Panc1 (cell line): ENCODE measurements around the gene DEFB118. TPM values are rescaled to one million over a fixed set of nuclear protein-coding genes. Genes with fewer than 3 reads are reported as not detected.

ENCODE experiments used
- ATAC-seq: fragments of 200-7000 bp; cut with Tn5 transposase; 2 replicates; pipeline ENCODE4 v1.9.1; 2020; ENCODE audit warnings: mild to moderate bottlenecking, moderate library complexity
- BruUV-seq: library from RNA; stranded (reverse); fragments of 400-500 nt; replicated peaks from 2 replicates; lab custom pipeline; 2021; lab: Mats Ljungman, UMichigan
- CTCF ChIA-PET: fragments of 300-600 bp; sonication (Branson Sonifier 250); formaldehyde crosslinking; loops from one replicate; lab custom pipeline; 2022; ENCODE audit warnings: antibody characterized with exemption; lab: Charles Lee
- POLR2A ChIA-PET: fragments of 300-600 bp; sonication (Branson Sonifier 250); formaldehyde crosslinking; loops from one replicate; lab custom pipeline; 2022; ENCODE audit warnings: antibody characterized with exemption; lab: Charles Lee
- DNase-seq: peaks from one replicate; pipeline ENCODE4 v3.0.0-alpha.2; 2010; ENCODE audit warnings: low read depth, low spot score
- H3K27ac ChIP-seq: 2 replicates; pipeline ENCODE4 v1.5.1; 2011; ENCODE audit warnings: mild to moderate bottlenecking, low read length, inconsistent platforms
- H3K27me3 ChIP-seq: fragments of 200-500 bp; sonication (Bioruptor generic); 2 replicates; pipeline ENCODE4 v1.6.0; 2014; ENCODE audit warnings: low read length, inconsistent platforms; ENCODE audit not compliant: control insufficient read depth, insufficient read depth
- H3K36me3 ChIP-seq: fragments of 200-500 bp; sonication (Bioruptor generic); 2 replicates; pipeline ENCODE4 v1.5.1; 2014; ENCODE audit warnings: inconsistent platforms, mild to moderate bottlenecking, low read length, moderate library complexity; ENCODE audit not compliant: control insufficient read depth, insufficient read depth
- H3K4me1 ChIP-seq: 2 replicates; pipeline ENCODE4 v1.5.1; 2011; ENCODE audit warnings: inconsistent platforms, mild to moderate bottlenecking, low read length, moderate library complexity; ENCODE audit not compliant: control insufficient read depth, insufficient read depth
- H3K4me3 ChIP-seq, 2 experiments: 2 replicates each; pipeline ENCODE4 v1.5.1; 2011 to 2012; ENCODE audit warnings: low read depth in 2 of 2, low read length in 2 of 2, mild to moderate bottlenecking in 2 of 2, inconsistent platforms in 1 of 2, moderate library complexity in 1 of 2
- H3K9me3 ChIP-seq: fragments of 200-500 bp; sonication (Bioruptor generic); 2 replicates; pipeline ENCODE4 v1.5.1; 2014; ENCODE audit warnings: low read depth, mild to moderate bottlenecking, inconsistent platforms, low read length, moderate library complexity; ENCODE audit not compliant: control insufficient read depth, insufficient read depth
- POLR2AphosphoS5 ChIP-seq: IDR thresholded peaks from 2 replicates; pipeline ENCODE4 v1.6.1; 2012; ENCODE audit warnings: mild to moderate bottlenecking, low read depth, low read length, moderate library complexity
- SIN3A ChIP-seq: IDR thresholded peaks from 2 replicates; pipeline ENCODE4 v1.6.1; 2012; ENCODE audit warnings: low read depth, mild to moderate bottlenecking, low read length, moderate library complexity, borderline replicate concordance; ENCODE audit not compliant: insufficient read depth
- TCF7L2 ChIP-seq: IDR thresholded peaks from 2 replicates; pipeline ENCODE4 v1.6.1; 2011; ENCODE audit warnings: mild to moderate bottlenecking, low read depth, low read length, inconsistent platforms
- in situ Hi-C: cut with HindIII; loops from 2 replicates; pipeline ENCODE4 v1.10.0; 2016; ENCODE audit warnings: low sequenced_read_pairs, low pct_unique_long_range_greater_than_20kb
- intact Hi-C: fragments of 100-400 bp; cut with micrococcal nuclease; formaldehyde crosslinking; loops from one replicate; pipeline ENCODE4 v1.10.0; 2022; ENCODE audit not compliant: unreplicated experiment
- total RNA-seq: library from RNA; stranded (reverse); gene quantifications from one replicate; pipeline ENCODE4 v1.2.1, GENCODE V29; 2021; ENCODE audit not compliant: unreplicated experiment
- TF ChIP-seq, protein P1 (sequence below), 2 experiments: IDR thresholded peaks; 2 replicates each; pipeline ENCODE4 v1.6.1; 2011 to 2012; ENCODE audit warnings: low read depth in 2 of 2, control low read depth in 1 of 2, low read length in 1 of 2, mild to moderate bottlenecking in 1 of 2, moderate library complexity in 1 of 2; ENCODE audit not compliant: insufficient read depth in 1 of 2
- TF ChIP-seq, protein P2 (sequence below): fragments of 450-650 bp; IDR thresholded peaks from 2 replicates; pipeline ENCODE4 v1.5.1; 2017; ENCODE audit warnings: mild to moderate bottlenecking

The DEFB118 gene
- total RNA-seq, 1 experiment from 2014 or later, result not detected

GRCh38 chr20:31403886-31404285 is 35.5 kb downstream of the DEFB118 start:
- H3K27me3 ChIP-seq, result peaks cover 8% of the 10 kb centered on the region; the same call in 1 of the 2 replicates
- H3K36me3 ChIP-seq, result no peaks in the 10 kb centered on the region
- no peak overlapping the region for H3K27ac ChIP-seq
- ATAC-seq (no peak), DNase-seq (no peak)
- no peak for TF ChIP-seq SIN3A
- TF ChIP-seq, protein P1, sequence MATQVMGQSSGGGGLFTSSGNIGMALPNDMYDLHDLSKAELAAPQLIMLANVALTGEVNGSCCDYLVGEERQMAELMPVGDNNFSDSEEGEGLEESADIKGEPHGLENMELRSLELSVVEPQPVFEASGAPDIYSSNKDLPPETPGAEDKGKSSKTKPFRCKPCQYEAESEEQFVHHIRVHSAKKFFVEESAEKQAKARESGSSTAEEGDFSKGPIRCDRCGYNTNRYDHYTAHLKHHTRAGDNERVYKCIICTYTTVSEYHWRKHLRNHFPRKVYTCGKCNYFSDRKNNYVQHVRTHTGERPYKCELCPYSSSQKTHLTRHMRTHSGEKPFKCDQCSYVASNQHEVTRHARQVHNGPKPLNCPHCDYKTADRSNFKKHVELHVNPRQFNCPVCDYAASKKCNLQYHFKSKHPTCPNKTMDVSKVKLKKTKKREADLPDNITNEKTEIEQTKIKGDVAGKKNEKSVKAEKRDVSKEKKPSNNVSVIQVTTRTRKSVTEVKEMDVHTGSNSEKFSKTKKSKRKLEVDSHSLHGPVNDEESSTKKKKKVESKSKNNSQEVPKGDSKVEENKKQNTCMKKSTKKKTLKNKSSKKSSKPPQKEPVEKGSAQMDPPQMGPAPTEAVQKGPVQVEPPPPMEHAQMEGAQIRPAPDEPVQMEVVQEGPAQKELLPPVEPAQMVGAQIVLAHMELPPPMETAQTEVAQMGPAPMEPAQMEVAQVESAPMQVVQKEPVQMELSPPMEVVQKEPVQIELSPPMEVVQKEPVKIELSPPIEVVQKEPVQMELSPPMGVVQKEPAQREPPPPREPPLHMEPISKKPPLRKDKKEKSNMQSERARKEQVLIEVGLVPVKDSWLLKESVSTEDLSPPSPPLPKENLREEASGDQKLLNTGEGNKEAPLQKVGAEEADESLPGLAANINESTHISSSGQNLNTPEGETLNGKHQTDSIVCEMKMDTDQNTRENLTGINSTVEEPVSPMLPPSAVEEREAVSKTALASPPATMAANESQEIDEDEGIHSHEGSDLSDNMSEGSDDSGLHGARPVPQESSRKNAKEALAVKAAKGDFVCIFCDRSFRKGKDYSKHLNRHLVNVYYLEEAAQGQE (IDR thresholded peaks at IDR 0.05; ENCODE audit: insufficient read depth in 1 of 2, low read depth in 2 of 2, low read length in 1 of 2), result no peak
- TF ChIP-seq POLR2AphosphoS5, result no peak
- TF ChIP-seq TCF7L2, result no peak
- TF ChIP-seq, protein P2, sequence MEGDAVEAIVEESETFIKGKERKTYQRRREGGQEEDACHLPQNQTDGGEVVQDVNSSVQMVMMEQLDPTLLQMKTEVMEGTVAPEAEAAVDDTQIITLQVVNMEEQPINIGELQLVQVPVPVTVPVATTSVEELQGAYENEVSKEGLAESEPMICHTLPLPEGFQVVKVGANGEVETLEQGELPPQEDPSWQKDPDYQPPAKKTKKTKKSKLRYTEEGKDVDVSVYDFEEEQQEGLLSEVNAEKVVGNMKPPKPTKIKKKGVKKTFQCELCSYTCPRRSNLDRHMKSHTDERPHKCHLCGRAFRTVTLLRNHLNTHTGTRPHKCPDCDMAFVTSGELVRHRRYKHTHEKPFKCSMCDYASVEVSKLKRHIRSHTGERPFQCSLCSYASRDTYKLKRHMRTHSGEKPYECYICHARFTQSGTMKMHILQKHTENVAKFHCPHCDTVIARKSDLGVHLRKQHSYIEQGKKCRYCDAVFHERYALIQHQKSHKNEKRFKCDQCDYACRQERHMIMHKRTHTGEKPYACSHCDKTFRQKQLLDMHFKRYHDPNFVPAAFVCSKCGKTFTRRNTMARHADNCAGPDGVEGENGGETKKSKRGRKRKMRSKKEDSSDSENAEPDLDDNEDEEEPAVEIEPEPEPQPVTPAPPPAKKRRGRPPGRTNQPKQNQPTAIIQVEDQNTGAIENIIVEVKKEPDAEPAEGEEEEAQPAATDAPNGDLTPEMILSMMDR, result no peak
- no peaks in the 10 kb centered on the region for H3K9me3 ChIP-seq
- H3K4me3 ChIP-seq, result no peak overlapping the region
- ChIA-PET POLR2A (no interaction called here), CTCF (no interaction called here)
- in situ Hi-C loops, result no loop called here
- BruUV-seq, result no TSS peak
- intact Hi-C loops, result no loop called here
- H3K4me1 ChIP-seq, result no peaks in the 10 kb centered on the region

DNA sequence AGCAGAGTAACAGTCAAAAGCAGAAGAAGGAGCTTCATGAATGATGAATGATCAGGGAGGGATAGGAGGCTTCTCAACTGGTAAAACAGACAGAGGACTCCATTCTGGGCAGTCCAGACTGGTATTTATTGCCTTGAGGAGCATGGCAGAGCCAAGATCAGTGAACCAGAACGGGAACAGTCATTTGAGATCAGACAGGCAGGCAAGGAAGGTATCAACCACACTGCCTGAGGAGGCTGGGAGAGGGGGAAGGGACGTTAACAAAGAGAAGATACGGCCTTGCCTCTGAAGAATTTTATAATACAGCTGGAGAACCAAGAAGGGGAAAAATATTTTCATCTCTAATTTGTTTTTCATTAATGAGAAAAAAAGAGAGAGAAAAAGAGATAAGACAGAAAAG is 37.7 kb downstream of the DEFB118 start, which contains the start of gene DEFB121:
Gene DEFB121 (minus strand): TSS at position 101 of the 400 bp plus-strand sequence. CDS start 63 bp downstream, at position 38.
- H3K9me3 ChIP-seq, result no peaks in the 10 kb centered on the region
- no peak for TF ChIP-seq TCF7L2
- no peak for TF ChIP-seq POLR2AphosphoS5
- TF ChIP-seq, protein P2, result no peak
- TF ChIP-seq, protein P1 (IDR thresholded peaks at IDR 0.05; ENCODE audit: insufficient read depth in 1 of 2, low read depth in 2 of 2, low read length in 1 of 2), result no peak
- no peak for TF ChIP-seq SIN3A
- BruUV-seq, result no TSS peak
- H3K27me3 ChIP-seq, result peaks cover 14% of the 10 kb centered on the region
- no peak within 1 kb of the TSS for H3K27ac ChIP-seq
- DNase-seq (no peak), ATAC-seq (no peak)
- ChIA-PET POLR2A (no interaction called here), CTCF (no interaction called here)
- intact Hi-C loops, result no loop called here
- H3K36me3 ChIP-seq, result no peaks in the 10 kb centered on the region
- H3K4me1 ChIP-seq, result no peaks in the 10 kb centered on the region
- H3K4me3 ChIP-seq, result no peak within 1 kb of the TSS
- in situ Hi-C loops, result no loop called here
